ENCODE results near the gene ALDH16A1.

Gene ALDH16A1

DNA sequence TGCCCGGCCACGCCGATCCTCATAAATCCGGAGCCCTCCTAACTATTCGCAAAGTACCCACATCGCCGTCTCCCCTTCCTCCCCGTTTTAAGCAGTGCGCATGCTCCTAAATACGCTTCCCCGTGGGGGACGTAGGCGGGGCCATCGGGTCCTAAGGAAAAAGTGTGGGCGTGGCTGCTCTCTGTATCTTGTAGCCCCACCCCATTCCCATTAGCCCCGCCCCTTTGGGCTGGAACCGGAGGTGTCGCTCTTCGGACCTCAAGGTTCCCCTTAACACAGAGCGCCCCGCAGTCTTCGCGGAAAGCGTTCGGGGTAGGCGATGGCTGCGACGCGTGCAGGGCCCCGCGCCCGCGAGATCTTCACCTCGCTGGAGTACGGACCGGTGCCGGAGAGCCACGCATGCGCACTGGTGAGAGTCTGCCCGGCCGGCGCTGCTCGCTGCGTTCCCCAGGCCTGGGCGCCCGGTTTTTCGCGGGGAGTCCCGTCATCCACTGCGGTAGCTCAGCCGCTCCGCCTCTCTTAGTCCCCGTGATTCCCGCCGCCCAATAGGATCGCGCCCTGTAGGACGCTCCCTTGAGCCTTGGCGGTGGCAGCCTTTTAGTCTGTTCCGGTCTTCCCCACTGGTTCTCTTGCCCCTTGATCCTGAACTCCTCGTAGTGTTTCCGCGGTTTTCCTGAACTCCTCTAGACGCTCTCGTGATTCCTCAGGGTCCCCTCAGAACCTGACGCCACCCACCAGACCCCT is at the start of gene ALDH16A1:
Gene ALDH16A1, plus strand, starts transcription at position 213 of the 744 bp plus-strand sequence. Its CDS starts 107 bp downstream, at position 320.
- in situ Hi-C loops (cut with MboI; ENCODE audit: low sequenced_read_pairs), result no loop called here

GRCh38 chr19:49403404-49404187 is 49.4 kb upstream of the ALDH16A1 start:
- in situ Hi-C loops (cut with MboI; ENCODE audit: low sequenced_read_pairs), result no loop called here

DNA sequence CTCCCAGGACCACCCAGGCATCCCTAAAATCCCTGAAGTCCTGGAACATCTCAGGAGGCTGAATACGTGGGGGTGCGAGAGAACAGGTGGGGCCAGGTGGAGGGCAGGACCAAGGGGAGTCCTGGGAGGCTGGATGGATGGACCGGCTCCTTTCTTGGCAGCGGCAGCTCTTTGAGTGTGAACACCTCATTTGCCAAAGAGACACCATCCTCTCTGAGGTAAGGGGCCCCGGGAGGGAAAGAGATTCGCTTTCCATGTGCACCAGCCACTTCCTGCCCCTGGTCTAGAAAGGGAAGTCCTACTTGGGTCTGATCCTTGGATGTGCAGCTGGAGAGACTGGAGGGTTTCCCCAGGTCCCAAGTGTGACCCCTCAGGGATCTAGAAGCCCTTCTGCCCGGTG is 45.9 kb upstream of the ALDH16A1 start:
- in situ Hi-C loops (cut with MboI; ENCODE audit: low sequenced_read_pairs), result no loop called here

DNA sequence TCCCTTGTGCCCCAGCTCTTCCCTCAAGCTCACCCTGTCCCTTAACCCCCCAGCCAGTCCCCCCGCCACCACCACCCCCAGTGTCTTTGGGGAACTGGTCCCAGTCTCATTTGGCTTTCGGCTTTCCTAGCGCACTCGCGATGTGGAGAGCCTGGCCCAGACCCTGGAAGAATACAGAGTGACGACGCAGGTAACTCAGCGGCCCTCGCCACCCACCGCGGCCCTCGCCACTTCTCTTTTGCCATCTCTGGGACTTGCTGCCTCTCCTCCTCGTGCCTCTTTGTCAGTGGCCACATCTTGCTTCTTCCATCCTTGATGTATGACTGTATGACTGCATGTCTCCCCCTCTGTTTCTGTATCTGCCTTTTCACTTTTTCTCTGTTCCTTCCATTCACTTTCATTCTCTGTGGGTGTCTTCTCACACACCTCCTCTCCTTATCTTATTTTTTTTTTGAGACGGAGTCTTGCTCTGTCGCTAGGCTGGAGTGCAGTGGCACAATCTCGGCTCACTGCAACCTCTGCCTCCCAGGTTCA is 45.5 kb upstream of the ALDH16A1 start:
- in situ Hi-C loops (cut with MboI; ENCODE audit: low sequenced_read_pairs), result no loop called here

DNA sequence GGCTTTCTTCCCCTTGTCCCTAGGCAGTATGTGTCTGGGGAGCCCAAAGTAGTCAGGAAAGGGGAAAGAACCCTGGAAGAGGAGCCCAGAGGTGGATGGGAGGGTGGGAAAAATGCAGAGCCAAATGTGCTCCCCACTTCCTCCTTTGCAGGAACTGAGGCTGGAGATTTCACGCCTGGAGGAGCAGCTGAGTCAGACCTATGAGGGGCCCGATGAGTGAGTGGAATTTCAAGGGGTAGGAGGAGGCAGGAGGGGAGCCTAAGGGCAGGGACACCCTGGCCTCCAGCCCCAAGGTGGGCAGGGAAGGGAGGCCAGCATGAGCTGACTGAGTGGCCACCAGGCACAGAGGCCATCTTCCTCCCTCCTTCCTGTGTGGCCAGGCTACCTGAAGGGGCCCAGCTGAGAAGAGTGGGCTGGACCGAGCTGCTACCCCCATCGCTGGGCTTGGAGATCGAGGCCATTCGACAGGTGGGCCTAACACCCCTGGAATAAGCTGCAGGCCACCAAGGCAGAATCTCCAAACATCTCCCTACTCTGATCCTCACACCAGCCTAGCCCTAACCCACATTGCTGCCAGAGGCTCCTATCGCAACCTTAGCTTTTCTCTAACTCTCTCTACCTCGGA is 44.1 kb upstream of the ALDH16A1 start:
- in situ Hi-C loops (cut with MboI; ENCODE audit: low sequenced_read_pairs), result no loop called here

DNA sequence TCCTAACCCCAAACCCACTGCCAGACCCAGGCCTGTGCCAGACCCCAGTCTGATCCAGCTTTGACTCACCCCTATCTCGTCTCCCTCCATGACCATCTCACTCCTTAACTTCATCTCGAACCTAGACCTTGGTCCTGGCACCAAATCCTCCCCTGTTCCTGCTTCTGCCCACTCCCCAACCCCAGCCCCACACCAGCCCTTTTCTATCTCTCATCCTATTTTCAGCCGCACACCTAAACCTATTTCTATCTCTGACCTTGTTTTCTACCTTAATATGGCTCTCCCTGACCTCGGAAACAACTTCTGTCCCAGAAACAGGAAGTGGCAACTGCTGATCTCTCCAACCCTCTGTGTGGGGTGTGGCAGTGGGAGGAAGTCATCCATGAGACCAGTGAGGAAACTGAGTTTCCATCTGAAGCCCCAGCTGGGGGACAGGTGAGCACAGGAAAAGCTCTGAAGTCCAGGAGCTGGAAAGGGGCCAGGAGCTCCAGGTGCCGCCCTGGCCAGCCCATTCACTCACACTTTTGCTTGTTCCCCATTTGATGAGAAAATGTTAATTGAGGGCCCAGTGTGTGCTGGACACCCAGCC is 43.5 kb upstream of the ALDH16A1 start:
- in situ Hi-C loops (cut with MboI; ENCODE audit: low sequenced_read_pairs), result no loop called here

DNA sequence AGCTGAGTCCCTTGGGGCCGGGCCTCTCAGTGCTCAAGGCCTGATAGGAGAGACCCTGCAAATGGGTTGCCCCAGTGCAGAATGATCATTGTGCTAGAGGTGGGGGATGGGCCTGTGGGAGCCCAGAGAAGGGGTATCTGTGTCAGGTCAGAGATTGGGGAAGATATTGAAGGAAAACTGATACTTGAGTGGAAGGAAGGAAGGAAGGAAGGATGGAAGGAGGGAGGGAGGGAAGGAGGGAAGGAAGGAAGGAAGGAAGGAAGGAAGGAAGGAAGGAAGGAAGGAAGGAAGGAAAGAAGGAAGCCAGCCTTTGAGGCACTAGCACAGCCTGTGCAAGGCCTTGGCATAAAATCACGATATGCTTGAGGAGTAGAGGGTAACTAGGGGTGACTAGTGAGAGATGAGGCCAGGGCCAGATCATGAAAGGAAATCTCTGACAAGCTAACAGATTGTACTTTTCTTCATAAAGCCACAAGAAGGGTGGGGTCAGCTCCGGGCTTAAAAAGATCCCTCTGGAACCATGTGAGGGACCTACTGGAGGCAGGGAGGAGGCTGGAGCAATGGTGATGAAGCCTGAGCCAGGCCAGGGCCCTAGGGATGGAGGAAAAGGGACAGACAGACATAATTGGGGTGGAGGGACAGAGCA is 41.2 kb upstream of the ALDH16A1 start:
- in situ Hi-C loops (cut with MboI; ENCODE audit: low sequenced_read_pairs), result no loop called here

- in situ Hi-C loops (cut with MboI; ENCODE audit: low sequenced_read_pairs), result no loop called here
Observed at GRCh38 chr19:49413348-49413747, 39.7 kb upstream of the ALDH16A1 start.

- in situ Hi-C loops (cut with MboI; ENCODE audit: low sequenced_read_pairs), result no loop called here
Observed at GRCh38 chr19:49414256-49414655, 38.8 kb upstream of the ALDH16A1 start.

DNA sequence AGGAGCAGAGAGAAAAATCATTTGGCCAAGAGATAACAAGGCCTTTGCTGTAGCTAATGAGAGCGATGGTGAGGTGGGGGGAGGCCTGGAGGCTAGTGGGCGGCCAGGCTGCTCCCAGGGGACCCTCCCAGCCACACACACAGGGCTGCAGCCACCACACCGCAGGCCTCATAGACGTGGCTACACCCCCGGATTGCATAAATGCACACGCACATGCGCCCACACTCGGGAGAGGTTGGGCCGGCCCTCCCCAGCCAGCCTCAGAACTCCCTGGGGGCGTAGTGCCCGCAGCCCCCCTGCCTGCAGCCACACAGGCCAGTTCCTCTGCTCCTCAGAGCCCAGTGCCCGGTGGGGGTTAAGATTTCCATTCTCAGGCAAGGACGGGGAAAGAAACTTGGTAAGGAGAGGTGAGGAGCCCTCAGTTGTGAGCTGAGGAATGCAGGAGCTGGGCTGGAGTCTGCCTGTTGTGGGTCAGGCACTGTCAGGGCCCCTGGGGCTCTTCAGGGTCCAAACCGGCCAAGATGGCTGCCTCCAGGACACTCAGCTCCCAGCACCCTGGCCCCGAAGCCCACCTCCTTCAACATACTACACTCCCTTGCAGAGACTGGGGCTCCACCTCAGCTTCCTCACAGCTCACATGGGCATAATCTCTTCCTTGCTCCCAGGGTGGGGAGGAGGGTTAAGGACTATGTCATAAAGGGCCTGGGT is 37.8 kb upstream of the ALDH16A1 start:
- in situ Hi-C loops (cut with MboI; ENCODE audit: low sequenced_read_pairs), result no loop called here

DNA sequence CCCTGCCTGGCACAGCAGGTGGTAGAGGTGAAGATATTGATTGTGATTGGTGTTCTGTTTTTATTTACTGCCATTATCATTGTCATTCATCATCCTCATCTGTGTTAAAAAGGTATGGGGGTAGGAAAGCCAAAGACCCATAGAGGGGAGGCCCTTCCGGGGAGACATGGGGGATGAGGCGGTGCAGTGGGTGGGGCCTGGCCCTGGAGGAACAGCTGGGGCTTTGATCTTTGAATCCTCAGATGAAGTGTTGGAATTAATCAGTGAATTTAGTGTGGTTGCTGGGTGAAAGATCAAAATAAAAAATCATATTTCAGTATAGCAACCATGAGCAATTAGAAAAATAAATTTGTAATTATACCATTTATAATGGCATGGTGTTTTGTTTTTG is 37.2 kb upstream of the ALDH16A1 start:
- in situ Hi-C loops (cut with MboI; ENCODE audit: low sequenced_read_pairs), result no loop called here

DNA sequence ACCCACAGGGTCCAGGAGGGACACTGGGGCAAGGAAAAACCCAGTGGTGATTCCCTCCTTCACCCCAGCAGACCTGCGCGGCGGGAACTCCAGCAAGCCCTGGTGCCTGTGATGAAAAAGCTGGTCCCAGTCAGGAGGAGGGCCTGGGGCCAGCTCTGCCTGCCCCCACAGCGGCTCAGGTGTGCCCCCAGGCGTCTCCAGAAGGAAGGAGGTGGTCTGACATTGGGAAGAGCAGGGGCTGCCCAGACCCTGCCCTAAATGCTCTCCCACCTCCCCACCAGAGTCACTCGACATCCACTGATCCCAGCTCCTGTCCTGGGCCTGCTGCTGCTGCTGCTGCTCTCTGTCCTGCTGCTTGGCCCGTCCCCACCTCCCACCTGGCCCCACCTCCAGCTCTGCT is 35.9 kb upstream of the ALDH16A1 start:
- in situ Hi-C loops (cut with MboI; ENCODE audit: low sequenced_read_pairs), result no loop called here

DNA sequence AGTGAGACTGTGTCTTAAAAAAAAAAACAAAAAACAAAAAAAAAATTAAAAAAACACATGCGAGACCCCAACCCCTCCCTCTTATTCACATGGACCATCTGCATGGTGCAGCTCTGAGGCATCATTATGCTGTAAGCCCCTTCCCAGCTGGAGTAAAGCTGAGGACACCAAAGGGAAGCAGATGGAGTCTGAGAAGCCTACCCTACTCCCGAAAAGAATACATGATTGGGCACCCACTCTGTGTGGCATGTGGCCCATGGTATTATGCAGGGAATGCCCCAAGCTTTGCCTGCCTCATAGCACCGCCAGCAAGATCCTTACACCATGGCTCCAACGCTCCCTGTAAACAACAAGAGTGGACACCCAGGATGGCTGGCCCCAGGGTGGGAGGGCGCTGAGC is 34.5 kb upstream of the ALDH16A1 start:
- in situ Hi-C loops (cut with MboI; ENCODE audit: low sequenced_read_pairs), result no loop called here

DNA sequence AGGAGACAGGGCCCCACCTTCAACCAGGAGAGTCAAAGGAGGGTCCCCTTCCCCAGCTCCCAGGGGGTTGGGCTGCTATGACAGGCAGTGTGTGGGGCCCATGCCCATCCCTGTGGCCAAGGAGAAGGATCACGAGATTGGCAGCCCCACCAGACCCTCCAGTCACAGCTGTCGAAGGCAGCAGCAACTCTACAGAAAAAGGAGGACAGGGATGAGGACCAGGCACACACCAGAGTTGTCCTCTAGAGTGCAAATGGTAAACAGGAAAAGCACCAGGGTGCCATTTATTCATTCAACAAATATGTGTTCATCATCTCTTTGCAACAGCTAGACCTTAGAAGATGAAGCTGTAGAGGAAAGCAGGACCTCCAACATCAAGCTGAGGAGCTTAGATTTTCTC is 33.9 kb upstream of the ALDH16A1 start:
- in situ Hi-C loops (cut with MboI; ENCODE audit: low sequenced_read_pairs), result no loop called here

DNA sequence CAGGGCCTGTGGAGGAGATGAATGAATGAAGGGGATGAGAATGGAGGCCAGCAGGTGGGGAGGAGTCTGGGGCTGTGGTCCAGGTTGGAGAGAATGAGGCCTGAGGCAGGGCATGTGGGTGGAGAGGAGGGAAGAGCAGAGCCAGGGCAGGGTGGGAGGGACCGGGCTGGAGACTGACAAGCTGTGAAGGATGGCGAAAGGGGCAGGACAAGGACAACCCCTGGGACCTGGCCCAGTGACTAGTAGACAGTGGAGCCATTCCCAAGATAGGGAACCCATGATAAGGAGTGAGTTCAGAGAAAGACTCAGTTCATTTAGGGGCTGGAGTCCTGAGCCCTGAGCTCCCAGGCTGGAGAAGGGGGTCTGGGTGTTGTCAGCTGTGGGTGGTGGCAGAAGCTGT is 32.8 kb upstream of the ALDH16A1 start:
- in situ Hi-C loops (cut with MboI; ENCODE audit: low sequenced_read_pairs), result no loop called here

DNA sequence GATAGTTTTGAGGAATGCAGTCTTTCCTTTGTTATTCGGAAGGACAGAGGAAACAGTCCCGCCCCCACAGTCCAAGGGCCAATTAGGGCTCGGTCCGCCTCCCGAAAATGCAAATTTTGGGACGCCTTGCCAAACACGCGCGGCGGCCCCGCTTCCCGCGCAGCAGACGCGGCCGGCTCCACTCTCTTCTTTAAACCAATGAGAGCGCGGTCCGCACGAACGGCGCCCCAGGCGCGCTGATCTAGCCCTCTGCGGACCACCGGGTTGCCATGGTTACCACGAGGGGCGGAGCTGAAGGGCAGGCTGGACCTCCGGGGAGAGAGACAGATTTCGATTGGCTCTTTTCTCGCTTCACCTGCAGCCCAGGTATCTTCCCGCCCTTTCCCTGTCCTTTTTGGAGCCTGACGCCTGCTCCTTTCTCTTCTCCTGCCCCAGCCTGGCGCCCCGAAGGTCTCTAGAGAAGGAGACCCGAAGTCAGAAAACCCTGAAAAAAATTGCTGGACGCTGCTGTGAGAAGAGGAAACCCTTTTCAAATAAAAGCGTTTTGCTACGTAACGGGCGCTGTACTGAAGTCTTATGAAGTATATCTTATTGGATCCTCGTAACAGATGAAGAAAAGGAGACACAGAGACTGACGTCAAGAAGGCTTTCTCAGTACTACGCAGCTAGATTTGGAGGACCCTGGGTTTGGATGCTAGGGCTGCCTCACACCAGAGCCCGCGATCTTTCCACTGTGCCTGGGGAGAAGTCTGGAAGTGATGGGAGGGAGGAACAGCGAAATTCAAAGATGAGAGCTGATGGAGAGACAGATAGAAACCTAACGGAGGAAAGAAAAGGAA is 31.8 kb upstream of the ALDH16A1 start:
- in situ Hi-C loops (cut with MboI; ENCODE audit: low sequenced_read_pairs), result no loop called here

- in situ Hi-C loops (cut with MboI; ENCODE audit: low sequenced_read_pairs), result no loop called here
Observed at GRCh38 chr19:49421878-49422202, 31.2 kb upstream of the ALDH16A1 start.

DNA sequence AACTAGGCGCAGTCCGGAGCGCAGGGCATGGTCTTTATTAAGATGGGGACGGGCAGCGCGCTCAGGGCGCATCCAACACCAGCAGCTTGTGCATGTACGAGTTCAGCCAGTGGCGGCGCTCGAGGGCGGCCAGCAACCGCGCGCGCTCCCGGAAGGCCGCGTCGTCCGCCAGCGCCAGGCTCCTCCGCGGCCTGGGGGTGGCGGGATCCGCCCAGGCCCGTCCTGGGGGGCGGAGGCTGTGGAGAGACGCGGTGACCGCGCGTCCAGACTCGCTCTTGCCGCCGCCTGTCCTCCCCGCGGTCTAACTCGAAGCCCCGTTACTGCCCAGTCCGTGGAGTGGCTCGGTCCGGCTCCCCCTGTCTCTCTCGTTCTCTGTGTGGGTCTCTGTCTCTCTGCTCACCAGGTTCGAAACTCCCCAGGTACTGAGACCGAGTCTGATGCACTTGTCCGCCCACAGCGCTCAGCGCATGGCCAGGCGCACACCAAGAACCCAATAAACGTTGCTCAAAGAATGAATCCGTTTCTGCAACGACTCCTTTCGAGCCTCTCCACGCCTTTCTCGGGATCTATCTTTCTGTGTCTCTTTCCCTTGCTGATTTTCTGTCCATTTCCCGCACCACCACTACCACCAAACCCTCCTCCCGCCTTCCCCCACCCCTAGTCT is 30.5 kb upstream of the ALDH16A1 start:
- in situ Hi-C loops (cut with MboI; ENCODE audit: low sequenced_read_pairs), result no loop called here
